ENCODE results near the gene LIPT2.

- TF ChIP-seq CTCF (IDR thresholded peaks at IDR 0.05; ENCODE audit: extremely low read depth in 1 of 2, insufficient read depth in 1 of 2, low read depth in 1 of 2, low read length in 2 of 2) (no peak), POLR2A (IDR thresholded peaks at IDR 0.05; ENCODE audit: low read depth, low read length) (no peak), MYC (IDR thresholded peaks at IDR 0.05; ENCODE audit: low read depth, low read length) (no peak)
These were observed 22.5 kb downstream of the LIPT2 start for GRCh38 chr11:74471037-74471436.
